Heart left ventricle (tissue), 13 donors: ENCODE data around the gene ORC5.

Experiments
- POLR2A ChIP-seq, 2 donors: fragments of 450-650 bp; IDR thresholded peaks; one replicate each; pipeline ENCODE4 v1.6.1; 2017; ENCODE audit warnings: antibody characterized with exemption in 2 of 2, mild to moderate bottlenecking in 2 of 2, moderate library complexity in 2 of 2
- TF ChIP-seq, protein P1 (sequence below), 12 donors: fragments of 200-600 bp; sonication (generic) in 4 of 12; IDR thresholded peaks; one replicate each; pipeline versions ENCODE4 v1.5.0 to v1.8.0; 2018 to 2022; ENCODE audit warnings: antibody characterized with exemption in 12 of 12, mild to moderate bottlenecking in 5 of 12
- donor health status: ischemic (EF 13 %, LVEDD 7.1; RV severe dilation, severe dysfunction).
- donor health status: DM: no; HTN: yes; CAD: no.
- donor health status: DM: no; HTN: no; CAD: no.
- donor health status: ischemic (EF 25% LVEDD 6.9; RV normal size, moderate dysfunction).
- donor health status: ischemic (EF 25% LVEDD 5.7; RV mildly dilated, moderate dysfunction).
- donor health status: ischemic (EF 35%, LVEDD 5.7; RV mildly dilated, moderate dysfunction).
- donor health status: nonischemic (EF 11% LVEDD 7.7; RV severe dilation, severe dysfunction).
- donor health status: DM: yes; HTN: yes; CAD: no.
- donor health status: PGD.
- donor health status: ischemic (EF 29% LVEDD 5.4; RV normal size, mild dysfunction).
- donor health status: nonischemic (EF 23%, LVEDD 6.1; RV moderate dilation, normal function).

DNA sequence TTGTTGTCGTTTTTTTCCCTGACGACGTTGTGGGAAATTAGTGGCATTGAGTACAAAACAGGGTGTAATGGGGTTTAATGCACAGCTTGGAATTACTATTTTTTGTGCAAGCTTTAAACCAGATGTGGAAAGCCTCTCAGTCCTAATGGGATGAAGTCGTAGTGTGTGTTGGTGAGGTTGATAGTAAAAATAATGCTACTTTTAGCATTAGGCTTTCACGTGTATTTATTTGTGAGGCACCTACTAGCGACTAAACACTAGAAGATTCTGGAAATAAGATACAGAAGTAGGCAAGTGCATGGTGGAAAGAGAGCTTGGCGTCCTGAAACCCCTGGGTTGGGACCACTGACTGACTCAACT is 588 bp upstream of the ORC5 start:
- TF ChIP-seq, protein P1, sequence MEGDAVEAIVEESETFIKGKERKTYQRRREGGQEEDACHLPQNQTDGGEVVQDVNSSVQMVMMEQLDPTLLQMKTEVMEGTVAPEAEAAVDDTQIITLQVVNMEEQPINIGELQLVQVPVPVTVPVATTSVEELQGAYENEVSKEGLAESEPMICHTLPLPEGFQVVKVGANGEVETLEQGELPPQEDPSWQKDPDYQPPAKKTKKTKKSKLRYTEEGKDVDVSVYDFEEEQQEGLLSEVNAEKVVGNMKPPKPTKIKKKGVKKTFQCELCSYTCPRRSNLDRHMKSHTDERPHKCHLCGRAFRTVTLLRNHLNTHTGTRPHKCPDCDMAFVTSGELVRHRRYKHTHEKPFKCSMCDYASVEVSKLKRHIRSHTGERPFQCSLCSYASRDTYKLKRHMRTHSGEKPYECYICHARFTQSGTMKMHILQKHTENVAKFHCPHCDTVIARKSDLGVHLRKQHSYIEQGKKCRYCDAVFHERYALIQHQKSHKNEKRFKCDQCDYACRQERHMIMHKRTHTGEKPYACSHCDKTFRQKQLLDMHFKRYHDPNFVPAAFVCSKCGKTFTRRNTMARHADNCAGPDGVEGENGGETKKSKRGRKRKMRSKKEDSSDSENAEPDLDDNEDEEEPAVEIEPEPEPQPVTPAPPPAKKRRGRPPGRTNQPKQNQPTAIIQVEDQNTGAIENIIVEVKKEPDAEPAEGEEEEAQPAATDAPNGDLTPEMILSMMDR (IDR thresholded peaks at IDR 0.05): no peak
- no peak for TF ChIP-seq POLR2A (IDR thresholded peaks at IDR 0.05)
